ENCODE results near the gene ENTREP1.

DNA sequence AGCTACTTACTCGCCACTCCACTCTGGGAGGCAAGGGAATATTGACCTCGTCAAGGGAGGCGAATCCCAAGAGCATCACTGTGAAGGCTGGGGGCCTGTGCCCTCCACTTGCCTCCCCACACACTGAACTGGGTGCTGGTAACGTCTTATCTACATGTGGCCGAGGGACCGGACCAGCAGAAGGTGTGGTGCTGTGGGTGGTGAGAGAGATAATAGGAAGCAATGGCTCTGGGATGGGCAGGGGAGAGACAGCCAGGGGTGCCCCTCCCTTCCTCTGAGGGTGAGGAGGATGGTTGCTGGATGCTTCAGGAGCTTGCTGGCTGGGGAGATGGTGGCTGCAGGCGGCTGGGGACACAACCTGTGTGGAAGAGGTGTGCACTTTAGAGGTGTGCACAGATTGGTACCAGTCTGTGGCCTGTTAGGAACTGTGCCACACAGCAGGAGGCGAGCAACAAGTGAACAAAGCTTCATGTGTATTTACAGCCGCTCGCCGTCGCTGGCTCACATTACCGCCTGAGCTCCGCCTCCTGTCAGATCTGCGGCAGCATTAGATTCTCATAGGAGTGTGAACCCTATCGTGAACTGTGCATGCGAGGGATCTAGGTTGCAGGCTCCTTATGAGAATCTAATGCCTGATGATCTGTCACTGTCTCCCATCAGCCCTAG lies 100.3 kb downstream of the ENTREP1 start:
- TF ChIP-seq POLR2A (IDR thresholded peaks at IDR 0.05; ENCODE audit: low read depth, low read length), result no peak
- TF ChIP-seq POU2F2 (IDR thresholded peaks at IDR 0.05; ENCODE audit: low read depth, low read length), result no peak
- TF ChIP-seq POLR2AphosphoS5 (IDR thresholded peaks at IDR 0.05; ENCODE audit: low read depth, low read length), result no peak
